ENCODE results near the gene PEX1.
"Not testable (repeated sequence)": the region's sequence is repeated elsewhere in the genome, so short reads cannot be mapped to it uniquely, and the experiment has no call there.

DNA sequence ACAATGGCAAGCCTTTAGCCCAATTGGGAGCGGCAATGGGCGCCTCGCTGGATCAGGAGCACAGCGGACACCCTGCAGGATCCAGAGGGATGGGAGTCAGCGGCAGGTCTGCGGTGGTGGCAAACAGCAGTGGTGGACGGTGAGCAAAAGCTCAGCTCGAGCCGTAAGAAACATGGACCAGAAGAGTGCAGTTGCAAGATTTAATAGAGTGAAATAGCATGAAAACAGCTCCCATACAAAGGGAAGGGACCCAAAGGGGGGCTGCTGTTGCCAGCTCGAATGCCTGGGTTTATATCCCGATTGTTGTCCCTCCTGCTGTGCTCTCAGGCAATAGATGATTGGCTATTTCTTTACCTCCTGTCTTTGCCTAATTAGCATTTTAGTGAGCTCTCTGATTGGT, 50.6 kb downstream of the PEX1 start, which contains the start of gene ERVW-1:
- TF ChIP-seq, protein P1, sequence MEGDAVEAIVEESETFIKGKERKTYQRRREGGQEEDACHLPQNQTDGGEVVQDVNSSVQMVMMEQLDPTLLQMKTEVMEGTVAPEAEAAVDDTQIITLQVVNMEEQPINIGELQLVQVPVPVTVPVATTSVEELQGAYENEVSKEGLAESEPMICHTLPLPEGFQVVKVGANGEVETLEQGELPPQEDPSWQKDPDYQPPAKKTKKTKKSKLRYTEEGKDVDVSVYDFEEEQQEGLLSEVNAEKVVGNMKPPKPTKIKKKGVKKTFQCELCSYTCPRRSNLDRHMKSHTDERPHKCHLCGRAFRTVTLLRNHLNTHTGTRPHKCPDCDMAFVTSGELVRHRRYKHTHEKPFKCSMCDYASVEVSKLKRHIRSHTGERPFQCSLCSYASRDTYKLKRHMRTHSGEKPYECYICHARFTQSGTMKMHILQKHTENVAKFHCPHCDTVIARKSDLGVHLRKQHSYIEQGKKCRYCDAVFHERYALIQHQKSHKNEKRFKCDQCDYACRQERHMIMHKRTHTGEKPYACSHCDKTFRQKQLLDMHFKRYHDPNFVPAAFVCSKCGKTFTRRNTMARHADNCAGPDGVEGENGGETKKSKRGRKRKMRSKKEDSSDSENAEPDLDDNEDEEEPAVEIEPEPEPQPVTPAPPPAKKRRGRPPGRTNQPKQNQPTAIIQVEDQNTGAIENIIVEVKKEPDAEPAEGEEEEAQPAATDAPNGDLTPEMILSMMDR (IDR thresholded peaks at IDR 0.05; ENCODE audit: insufficient read depth, low read depth, low read length), result not testable (repeated sequence)
- not testable (repeated sequence) for TF ChIP-seq EZH2 (IDR thresholded peaks at IDR 0.05; ENCODE audit: insufficient read depth, low read length)
